T-helper 9 cell (primary cell): ENCODE results near the gene NUMB.

ENCODE experiments used
- DNase-seq: peaks from one replicate; pipeline ENCODE4 v3.0.0-alpha.2; 2020

NUMB gene

DNA sequence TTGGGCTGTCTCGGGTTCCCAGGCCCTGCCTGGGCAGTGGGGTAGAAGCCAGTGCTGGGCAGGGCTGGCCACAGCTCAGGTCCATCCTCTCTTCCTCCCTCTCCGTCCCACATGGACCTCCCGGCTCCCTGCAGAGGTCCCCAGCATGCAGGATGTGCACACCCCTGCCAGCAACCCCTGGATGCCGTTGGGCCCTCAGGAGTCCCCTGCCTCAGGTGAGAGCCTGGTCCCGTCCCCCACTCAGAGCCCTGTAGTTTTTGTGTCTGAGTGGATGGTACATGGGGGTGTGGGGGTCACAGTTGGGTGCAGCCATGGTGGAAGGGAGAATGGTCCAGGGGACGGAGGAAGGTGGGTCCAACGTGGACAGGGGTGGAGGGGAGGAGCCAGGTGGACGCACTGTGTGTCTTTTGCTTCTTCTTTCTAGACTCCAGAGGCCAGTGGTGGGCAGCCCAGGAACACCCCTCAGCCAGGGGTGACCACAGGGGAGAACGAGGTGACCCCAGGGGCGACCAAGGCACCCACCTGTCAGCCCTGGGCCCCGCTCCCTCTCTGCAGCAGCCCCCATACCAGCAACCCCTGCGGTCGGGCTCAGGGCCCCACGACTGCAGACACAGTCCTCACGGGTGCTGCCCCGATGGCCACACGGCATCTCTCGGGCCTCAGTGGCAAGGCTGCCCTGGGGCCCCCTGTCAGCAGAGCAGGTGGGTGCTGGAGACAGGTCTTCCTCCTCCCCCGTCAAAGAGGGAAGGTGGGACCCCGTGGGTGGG is 199.3 kb downstream of the NUMB start:
- no peak for DNase-seq

DNA sequence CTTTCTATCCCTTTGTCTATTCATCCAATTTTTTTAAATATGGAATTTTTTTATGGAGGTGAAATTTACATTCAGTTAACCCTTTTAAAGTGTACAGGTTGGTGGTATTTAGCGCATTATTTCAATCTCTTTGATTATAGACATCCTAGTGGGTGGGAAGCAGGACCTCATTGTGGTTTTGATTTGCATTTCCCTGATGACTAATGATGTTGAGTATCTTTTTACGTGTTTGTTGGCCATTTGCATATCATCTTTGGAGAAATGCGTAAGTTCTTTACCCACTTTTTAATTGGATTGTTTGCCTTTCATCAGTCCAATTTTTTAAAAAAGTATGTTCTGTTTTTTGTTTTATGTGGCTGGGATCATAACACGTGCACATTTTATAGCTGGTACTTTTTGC is 200.3 kb downstream of the NUMB start:
- DNase-seq, result no peak

DNA sequence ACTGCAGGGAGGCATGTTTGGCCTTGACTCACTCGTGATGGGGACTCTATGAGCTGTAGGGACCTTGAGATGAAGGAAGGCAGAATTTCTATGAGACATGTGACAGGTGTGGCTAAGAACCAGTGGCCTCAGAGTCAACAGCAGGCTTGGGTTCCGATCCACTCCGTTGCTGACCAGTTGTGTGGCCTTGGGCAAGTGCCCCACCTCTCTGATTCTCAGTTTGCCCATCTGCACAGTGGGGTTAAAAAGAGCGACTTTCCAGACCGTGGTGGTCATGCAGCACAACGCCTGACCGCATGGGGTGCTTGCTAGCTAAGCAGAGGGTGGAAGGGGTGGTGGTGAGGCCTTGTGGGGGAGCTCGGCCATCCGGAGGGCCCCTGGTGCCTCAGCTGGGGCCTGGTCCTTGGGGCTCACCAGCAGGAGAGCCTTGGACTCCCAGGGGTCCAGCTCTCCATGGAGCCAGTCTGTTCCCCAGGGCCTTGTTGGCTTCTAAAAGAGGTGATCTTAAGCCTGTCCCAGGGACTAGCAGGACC is 202.6 kb downstream of the NUMB start:
- DNase-seq, result no peak

GRCh38 chr14:73255005-73255400 is 203.3 kb downstream of the NUMB start:
- DNase-seq, result no peak

GRCh38 chr14:73254247-73255004 is 203.9 kb downstream of the NUMB start:
- DNase-seq, result no peak

GRCh38 chr14:73253721-73254120 is 204.6 kb downstream of the NUMB start:
- no peak for DNase-seq

- no peak for DNase-seq
Observed at GRCh38 chr14:73253323-73253610, 205.1 kb downstream of the NUMB start.

DNA sequence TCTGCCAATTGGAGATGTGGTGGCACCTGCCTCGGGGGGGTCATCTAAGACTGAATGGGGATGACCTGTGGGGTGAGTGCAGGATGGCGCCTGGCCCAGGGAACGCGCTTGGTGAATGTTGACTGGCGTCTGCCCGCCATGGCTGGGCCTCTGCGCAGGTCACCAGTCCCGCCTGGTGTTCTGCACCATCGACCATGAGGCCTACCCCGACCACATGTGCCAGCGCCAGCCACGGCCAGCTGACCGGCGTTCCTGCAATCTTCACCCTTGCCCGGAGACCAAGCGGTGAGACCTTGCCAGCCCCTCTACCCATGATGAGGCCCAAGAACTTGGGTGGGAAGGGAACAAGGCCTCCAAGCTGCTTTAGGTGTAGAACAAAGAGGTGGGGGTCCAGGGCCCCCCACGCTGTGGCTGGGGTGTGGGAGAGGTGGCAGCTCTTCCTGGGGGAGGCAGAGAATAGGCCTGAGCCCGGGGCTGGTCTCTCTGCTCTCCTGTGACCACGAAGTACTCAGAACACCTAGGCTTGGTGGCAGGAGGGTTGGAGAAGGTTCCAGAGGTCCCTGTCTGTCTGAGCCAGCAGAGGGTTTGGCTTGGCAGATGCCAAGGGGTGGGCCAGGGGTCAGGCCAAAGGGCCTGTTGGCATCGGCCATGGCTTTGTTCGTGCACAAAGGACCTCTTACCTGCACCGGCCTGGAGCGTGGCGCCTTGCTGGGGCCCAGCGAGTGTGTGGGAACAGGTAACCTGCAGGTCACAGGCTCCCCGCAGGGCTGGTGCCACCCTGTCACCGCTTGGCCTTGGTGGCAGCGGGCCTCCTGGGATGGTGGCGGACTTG is 205.6 kb downstream of the NUMB start:
- no peak for DNase-seq

- no peak for DNase-seq
Observed at GRCh38 chr14:73251516-73252215, 206.7 kb downstream of the NUMB start.

GRCh38 chr14:73250781-73251500 is 207.4 kb downstream of the NUMB start:
- DNase-seq, result no peak

DNA sequence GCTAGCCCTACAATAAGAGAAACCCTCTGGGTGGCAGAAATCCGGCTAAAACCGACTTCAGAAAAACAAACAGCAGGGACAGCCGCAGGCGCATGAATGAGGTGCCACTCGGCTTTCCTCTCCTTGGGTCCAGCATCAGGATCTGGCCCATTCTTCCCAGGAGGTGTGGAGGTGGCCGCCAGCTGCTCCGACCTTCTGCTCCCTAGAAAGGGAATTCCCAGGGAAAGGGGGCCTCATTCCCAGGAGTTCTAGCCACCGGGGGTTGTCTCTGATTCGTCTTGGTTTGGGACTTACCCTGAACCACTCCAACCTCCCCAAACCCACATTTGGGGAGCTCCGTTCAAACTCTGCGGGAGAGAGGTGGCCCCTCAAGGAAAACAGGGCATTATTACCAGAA is 208.0 kb downstream of the NUMB start:
- DNase-seq, result no peak

- no peak for DNase-seq
Observed at GRCh38 chr14:73249564-73250316, 208.6 kb downstream of the NUMB start.

DNA sequence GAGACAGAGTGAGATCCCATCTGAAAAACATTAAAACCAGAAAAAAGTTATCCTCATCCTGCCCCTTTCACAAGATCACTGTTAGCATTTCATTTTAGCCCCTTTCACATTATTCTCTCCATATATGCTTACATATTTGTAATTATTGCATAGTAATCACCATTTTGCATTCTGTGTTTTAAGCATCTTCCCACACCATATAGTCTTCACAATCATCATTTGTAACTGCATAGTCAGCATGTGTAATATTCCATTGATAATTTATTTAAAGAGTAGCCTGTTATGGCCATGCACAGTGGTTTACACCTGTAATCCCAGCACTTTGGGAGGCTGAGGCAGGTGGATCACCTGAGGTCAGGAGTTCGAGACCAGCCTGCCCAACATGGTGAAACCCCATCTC is 209.2 kb downstream of the NUMB start:
- no peak for DNase-seq

- DNase-seq, result no peak
Observed at GRCh38 chr14:73248108-73248868, 210.1 kb downstream of the NUMB start.

GRCh38 chr14:73246387-73247150 is 211.8 kb downstream of the NUMB start:
- DNase-seq, result no peak

DNA sequence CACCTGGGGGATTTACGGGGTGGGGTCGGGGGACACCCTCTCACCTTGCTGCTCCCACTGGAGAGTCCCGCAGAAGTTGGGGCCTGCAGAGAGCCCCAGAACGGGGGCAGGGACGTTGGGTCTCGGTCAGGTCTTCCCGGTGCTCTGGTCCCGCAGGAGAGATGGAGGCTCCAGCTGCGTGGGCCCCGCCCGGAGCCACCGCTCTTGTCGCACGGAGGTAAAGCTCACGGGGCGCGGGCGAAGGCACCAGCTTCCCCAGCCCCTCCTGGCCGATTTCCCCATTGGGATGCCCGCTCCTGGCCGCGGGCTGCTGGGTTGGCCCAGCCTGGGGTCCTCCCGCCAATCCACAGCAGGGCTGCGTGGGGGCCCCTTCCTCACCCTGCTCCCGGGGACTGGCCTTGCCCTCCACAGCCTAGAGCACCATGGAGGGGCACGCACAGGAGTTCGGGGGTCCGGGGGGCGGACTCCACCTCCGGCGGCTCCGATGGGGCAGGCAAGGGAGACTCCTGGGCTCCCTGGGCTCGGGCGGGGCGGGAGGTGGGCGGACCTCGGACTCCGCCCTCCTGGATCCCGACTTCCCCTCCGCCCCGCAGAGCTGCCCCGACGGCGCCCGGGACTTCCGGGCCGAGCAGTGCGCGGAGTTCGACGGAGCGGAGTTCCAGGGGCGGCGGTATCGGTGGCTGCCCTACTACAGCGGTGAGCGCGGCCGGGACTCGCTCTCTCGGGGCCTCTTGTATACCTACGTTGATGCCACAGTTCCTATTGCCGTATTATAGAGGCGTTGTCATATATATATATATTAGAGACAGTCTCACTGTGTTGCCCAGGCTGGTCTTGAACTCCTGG is 212.6 kb downstream of the NUMB start:
- DNase-seq, result peak; percentile 25

DNA sequence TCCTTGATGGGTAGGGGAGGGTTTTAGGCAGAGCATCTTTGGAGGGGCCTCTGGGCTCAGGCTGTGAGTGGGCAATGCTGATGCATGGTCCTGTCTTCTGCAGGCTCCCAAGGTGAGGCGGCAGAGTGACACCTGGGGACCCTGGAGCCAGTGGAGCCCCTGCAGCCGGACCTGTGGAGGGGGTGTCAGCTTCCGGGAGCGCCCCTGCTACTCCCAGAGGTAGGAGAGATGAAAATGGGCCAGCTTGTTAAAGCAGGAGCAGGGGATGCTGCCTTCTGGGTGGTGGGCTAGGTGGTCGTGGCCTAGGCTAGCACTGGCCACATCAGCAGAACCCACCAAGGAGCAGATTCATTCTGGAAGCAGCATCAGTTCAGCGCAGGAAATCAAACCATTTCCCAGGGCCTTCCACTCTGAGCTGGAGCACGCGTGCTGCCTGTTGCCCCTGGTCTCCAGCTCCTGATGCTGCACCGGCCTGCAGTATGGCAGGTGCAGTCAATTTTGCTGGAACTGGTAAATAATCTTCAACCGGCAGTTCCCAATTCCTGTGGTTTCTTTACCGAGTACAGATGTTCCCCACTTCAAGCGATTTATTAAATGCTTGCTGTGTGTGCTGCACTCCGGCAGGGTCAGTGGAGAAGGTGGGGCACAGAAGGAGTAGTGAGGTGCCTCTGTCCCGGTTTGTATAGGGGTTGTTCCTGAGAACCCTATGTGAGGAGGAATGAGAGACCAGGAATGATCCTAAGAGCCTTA is 213.6 kb downstream of the NUMB start:
- DNase-seq, result no peak

GRCh38 chr14:73243748-73244147 is 214.6 kb downstream of the NUMB start:
- no peak for DNase-seq
